OCI-M2 (cell line): Measurements from ENCODE around the gene ZNF674.
"Not testable (repeated sequence)": the region's sequence is repeated elsewhere in the genome, so short reads cannot be mapped to it uniquely, and the experiment has no call there.

Experiments
- DNase-seq: peaks from one replicate; lab custom pipeline; 2025; ENCODE audit not compliant: unreplicated experiment; lab: John Stamatoyannopoulos, UW

Gene ZNF674

DNA sequence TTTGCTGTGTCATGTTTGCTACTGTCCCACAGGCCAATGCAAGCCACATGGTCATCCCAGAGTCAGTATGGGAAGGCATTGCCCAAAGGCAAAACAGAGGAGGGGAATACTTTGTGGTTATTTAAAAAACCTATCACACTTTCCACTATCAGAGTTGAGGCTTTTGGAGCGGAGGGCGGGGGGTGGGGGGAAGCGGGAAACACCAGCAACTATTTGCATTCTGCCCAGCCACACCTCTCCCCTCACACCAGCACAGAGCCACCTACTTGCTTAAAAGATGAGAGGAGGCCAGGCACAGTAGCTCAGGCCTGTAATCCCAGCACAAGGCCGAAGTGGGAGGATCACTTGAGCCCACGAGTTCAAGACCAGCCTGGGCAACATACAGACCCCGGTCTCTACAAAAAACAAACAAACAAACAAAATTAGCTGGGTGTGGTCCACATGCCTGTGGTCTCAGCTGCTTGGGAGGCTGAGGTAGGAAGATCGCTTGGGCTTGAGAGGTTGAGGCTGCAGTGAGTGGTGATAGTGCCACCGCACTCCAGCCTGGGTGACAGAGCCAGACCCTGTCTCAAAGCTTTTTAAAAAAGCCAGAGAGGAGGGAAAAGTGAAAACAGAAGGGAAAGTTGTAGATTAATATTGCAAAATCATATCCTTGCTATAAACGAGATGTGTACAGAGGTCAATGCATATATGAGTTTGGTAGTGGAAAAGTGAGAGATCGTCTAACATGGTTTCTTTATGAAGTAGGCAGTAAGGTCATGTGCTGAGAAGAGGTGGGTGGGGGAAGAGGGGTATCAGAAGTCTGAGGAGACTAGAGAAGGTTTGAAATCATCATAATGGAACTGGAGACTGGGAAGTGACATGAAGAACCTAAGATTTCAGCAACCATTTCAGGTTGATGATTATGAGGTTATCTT, 26.5 kb upstream of the ZNF674 start:
- DNase-seq = no peak

DNA sequence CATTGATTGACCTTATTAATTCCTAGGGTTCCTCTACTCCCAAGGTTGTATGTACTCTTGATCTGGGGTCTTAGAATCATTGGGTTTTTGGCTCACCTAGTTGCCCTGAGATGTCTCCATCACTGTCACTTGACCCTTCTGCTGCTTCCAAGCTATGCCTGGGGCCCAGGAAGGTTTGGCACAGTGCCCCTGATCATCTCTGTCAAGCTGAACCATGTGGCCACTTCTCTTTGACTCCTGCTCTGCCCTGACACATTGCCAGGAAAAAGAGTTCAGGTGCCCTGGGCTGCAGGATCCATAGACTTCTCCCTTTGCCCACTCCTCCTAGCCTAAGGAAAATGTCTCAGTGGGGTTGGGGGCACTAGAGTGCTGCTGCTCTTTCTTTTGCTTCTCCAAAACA, 24.4 kb upstream of the ZNF674 start:
- no peak for DNase-seq

DNA sequence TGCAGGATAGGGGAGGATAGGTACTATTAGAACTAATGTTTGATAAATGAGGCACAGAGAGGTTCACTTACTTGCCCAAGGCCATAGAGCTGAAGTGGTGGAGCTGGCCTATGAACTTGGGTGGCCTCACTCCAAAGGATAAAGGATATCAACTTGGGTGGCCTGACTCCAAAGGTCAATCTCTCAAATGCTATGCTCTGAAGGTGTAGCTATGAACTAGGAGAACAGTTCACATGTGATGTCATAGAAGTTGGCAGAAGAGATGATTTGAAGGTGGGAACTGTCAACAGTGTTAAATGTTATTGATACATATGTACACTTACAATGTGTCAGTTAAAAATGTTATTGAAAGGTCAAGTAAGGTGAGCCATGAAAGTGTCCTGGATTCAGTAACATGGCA, 22.2 kb upstream of the ZNF674 start:
- DNase-seq = no peak

DNA sequence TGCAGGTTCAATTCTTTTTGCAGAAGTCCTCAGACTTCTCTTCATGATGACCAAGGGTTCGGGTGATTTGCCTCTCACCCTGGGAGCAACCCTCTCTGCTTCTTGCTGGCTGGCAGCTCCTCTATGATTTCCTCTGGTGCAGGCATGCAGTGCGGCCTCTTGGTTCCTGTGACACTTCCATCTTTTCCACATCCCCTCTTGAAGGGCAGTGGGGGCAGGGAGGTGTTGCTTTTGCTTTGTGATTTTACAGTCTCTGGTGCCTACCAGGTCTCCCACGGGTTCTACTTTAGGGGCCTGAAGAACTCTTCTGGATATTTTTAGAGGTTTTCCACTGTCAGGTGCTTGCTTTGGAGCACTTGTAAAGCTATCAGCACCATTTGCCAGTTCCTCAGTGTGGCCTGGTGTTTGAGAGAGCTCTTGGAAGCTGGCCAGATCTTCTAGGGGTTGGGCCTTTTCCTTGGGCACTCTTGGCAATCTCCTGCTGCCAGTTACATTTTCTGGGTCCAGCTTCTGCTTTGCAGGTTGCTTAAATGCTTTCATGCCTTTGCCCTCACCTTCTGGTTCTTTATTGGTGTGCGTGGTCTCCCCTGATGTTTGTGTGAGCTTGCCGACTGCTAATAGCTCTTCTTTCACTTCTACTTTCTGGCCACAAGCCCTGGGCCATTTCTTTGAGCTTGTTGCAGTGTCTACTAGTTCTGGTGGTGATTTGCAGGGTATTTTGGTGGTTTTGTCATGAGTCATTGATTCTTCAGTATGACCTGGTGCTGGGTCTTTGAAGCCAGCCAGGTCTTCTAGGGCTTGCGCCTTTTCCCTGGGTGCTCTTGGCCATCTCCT, 16.8 kb upstream of the ZNF674 start:
- no peak for DNase-seq

DNA sequence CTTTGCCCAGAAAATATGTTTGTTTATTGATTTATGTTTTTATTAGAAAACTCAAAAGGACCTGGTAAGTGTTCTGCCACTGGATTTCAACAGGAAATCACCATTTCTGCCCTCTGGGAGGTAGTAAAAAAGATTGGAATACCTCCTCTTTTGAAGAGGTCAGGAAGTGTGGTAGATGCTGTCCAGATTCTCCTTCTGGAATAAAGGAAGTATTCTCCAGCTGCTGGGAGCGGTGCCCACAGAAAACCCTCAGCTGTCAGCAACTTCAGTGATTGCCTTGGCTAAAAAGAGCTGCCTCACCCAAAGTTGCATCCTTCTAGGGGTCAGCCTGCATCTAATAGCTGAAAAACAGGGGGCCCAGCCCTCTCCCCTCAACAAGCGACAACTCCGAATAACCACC, 13.8 kb upstream of the ZNF674 start:
- no peak for DNase-seq

DNA sequence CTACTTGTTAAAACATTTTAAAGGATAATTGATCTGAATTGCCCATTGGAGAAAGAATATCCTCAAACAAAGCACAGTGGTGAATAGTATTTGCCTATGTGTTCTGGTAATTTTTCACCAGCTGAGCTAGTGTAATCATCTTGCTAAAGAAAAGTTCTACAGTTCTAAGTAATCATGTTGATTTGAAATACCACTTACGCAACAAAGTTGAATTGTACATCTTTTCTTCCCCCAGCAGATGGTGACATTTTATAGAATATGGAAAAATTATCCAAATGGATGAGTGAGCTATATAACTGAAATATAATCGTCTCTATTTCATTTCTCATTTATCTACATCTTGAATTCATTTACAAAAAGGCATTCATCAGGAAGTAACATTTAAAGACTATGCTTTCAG, 9.7 kb upstream of the ZNF674 start:
- DNase-seq = no peak

DNA sequence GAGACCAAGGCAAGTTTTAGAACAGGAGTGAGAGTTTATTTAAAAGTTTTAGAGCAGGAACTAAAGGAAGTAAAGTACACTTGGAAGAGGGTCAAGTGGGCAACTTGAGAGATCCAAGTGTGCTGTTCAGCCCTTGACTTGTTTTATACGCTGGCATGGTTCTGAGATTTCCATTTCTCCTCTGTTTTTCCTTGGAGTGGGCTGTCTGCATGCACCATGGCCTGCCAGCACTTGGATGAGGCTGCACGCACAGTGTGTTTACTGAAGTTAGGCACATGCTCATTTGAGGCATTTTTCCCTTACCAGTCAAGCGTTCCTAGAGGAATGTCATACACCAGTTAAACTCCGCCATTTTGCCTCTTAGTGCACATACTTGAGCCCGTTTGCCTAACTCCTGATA, 8.7 kb upstream of the ZNF674 start:
- no peak for DNase-seq

DNA sequence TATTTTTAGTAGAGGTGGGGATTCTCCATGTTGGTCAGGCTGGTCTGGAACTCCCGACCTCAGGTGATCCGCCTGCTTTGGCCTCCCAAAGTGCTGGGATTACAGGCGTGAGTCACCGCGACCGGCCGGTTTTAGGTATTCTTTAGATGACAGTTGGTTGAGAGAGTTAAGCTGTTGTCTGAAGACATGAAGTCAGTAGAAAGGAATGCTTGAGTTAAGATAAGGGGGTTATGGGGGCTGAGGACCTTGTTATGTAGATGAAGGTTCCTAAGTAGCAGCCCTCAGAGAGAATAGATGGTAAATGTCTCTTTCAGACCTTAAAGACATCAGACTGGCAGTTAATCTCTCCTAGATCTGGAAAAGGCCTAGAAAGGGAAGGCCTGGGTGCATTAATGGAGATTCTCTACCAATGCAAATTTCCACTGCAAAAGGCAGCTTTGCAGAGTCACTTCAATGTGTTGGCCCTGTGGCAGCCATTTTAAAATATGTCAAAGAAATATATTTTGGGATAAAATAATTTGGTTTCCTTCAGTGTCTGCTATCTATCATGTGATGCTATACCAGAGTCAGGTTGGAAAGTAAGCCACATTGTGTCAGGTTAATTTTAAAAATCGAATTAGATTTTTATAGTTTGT, 6.4 kb upstream of the ZNF674 start:
- DNase-seq = no peak

DNA sequence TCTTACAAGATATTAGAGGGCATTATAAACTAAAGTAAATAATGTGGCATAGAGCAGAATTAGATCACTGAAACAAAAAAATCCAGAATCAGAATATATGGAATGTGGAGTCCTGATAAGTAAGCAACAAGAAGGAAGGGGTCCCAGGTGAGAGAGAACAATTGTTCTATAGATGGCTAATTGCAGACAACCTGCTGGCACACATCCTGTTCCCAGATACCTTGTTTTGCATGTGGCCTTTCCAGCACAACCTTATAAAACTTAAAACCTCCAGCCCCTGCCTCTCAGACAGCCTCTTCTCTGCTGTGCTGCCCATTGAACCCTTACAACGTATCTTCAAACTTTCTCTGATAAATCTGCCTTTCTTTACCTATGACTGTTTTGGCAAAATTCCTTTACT, 4.7 kb upstream of the ZNF674 start:
- no peak for DNase-seq

DNA sequence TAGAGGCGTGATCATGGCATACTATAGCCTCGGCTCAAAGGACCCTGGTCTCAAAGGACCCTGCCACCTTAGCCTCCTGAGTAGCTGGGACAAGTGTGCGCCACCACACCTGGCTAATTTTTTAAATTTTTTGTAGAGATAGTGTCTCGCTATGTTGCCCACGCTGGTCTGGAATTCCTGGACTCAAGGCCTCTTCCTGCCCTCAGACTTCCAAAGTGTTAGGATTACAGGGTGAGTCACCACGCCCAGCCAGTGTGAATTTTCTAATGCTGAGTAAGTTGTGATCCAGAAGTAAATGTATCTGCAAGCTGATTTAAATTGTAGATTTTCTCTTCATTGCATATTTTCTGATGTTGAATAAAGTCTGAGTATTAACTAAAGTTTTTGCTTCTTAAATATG, 2.6 kb upstream of the ZNF674 start:
- DNase-seq = no peak

DNA sequence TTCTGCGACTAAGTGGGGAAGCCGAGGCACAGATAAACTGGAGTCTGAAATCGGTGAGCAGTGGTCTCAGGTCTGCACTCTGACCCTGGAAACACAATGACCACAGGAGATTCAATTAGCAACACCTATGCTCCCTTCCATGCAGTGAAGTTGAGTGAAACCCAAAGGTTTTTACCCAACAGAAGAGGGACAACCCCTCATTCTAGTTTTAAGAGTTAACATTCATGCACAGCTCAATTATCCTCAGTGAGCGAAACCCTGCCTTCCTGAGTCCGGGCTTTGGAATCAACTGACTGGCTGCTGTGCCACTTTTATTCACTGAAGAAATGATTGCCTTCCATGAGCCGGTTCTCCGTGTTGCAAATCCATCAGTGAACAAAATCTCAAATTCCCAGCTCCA, 694 bp downstream of the ZNF674 start:
- DNase-seq = not testable (repeated sequence)

DNA sequence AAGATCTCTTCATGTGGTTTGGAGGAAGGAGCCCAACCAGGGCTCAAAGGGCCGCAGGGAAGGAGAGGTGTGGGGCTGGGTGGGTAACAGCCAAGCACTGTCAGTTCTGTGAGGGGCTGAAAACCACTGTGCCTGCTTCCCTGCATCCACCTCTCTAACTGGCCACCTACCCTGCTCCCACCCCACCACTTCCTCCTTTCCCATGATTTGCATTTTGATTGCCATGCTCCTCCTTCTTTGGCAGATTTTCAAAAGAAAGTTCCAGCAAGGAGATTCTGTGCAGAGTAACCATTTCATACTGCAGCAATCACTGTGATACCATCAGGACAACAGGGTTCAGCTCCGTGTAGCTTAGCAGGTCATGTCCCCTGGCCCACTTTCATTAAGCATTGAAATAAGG, 1.8 kb downstream of the ZNF674 start:
- no peak for DNase-seq

DNA sequence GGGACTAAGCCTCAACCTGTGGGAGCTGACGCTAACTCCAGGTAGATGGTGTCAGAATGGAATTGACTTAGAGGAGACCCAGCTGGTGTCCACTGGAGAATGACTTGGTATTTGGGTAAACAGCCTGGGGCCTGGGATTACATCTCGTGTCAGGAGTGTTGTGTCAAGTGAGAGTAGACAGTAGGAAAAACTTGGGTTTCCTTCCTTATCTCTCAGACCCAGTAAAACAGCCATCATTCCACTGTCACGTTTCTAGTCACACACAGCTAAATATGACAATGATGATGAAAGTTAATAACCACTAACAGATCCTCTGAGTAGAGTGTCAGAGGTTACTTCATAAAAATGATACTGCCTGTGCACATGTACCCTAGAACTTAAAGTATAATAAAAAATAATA, 13.8 kb downstream of the ZNF674 start:
- DNase-seq = peak; percentile 15

DNA sequence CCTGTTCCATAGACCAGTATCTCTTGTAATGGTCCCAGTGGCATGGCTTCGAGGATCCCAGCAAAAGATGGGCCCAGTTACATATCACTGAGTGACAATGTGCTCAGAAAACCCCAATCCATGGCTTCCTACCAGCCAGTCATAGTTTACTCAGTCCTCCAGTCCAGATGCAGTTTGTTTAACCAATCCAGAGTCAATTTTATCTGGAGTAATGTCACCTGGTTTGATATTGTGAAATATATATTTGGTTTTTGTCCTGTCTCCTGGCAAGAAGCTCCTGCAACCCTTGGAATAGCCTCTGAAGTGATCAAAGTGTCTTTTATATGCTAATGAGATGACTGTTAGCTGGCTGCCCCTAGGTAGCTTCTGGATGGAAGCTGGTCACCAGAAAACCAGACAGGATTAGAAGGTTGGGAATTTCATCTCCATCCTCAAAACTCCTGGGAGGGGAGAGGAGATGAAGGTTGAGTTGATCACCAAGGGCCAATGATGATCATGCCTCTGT, 14.8 kb downstream of the ZNF674 start:
- not testable (repeated sequence) for DNase-seq

DNA sequence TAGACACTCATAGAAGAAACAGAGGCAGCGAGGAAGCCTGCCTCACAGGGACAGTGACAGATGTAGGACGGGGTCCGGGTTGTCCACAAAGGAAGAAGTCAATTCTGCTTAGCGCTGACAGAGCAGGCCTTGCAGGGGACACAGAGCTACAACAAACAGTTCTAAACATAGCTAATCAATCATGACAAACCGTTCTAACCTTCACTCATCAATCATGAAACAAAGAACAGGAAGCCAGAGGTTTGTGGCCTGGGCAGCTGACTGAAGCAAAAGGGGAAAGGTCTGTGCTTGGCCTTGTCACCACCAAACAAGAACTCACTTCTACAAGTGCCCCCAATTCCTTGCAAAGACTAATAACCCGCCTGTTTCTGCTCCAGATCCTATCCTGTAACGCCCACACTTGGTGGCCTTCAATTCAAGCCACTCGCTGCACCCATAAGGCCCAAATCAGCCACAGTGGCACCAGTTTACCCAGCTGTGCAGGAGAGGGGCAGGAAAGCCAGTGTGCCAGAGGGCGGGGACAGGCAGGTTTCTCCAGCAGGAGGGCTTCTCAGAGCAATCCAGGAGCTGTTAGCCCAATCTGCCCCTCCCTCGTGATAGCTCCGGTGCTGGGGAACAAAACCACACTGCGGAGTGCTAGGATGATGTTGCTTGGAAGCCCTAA, 15.3 kb downstream of the ZNF674 start:
- DNase-seq = not testable (repeated sequence)

DNA sequence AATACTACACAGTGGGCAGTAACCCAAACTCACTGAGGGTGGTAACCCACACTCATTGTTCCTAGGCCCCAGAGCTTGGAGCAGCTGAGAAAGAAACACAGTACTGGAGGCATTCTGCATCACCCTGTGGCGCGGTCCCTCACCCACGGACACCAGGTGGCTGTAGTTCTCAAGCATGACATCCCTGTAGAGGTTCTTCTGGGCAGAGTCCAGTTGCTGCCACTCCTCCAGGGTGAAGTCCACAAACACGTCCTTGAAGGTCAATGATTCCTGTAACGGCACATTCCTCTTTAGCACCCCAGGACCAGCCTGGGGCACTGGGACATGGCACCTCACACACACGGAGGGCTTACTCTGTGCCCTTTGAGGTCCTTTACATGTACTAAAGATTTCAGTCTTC, 16.6 kb downstream of the ZNF674 start:
- not testable (repeated sequence) for DNase-seq

DNA sequence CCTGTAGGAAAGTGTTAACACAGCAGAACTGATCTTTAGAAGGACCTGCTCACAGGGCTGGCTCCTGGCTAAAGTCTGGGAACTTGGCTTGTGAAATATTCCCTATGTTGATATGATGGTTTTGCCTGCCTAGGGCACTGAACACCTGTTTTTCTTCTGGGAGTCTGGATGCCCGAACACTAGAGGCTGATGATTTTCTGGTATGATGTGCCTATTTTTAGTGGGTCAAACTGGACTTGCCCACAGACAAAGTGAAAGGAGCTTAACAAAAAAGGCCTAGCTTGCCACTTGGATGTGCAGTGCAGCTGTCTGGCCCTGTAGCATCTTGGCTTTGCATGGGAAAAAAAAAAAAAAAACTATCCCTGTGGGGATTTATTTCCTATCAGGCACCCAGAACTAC, 39.1 kb downstream of the ZNF674 start:
- DNase-seq = no peak

DNA sequence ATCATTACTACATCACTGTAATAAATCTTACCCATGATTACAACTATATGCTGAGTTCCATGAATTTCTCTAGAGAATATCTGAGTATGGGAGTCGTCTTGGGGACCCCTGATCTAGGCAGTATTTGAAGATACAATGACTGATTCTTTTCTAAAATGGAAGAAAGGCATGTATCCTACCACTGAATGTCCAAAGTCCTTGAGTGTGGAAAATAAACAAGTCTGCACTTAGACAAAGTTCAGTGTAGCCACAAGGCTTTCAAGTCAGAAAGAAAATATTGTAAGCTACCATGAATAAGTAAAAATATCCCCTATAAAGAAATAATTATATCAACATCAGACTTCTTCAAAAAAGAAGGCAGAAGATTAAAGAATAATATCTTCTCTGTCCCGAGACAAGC, 42.4 kb downstream of the ZNF674 start:
- no peak for DNase-seq

DNA sequence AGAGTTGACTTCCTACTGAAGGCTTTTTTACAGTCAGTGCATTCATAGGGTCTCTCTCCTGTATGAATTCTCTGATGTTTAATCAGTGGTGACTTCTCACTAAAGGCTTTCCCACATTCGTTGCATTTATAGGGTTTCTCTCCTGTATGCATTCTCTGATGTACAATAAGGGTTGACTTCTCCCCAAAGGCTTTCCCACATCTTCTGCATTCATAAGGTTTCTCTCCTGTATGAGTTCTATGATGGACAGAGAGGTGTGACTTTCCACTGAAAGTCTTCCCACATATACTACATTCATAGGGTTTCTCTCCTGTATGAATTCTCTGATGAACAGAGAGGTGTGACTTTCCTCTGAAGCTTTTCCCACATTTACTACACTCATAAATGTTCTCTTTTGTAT, 45.2 kb downstream of the ZNF674 start:
- DNase-seq = no peak

DNA sequence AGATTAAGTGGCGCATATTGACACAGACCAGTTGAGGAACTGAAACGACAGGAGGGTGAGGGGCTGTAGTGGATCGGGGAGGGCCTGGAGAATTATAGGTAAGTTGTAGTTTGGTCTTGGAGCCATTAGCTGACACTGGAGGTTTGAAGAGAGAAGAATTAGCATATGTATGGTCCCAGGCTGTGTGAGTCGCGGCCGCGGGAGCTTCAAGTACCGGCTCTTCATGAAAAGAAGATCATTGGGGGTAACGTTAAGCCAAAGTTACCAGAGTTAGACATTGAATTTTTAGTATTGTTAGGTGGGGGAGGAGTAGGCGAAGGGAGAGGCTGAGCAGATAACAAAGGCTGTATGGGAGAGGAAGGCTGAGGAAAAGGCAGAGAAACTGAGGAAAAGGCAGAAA, 56.5 kb downstream of the ZNF674 start:
- DNase-seq = no peak

DNA sequence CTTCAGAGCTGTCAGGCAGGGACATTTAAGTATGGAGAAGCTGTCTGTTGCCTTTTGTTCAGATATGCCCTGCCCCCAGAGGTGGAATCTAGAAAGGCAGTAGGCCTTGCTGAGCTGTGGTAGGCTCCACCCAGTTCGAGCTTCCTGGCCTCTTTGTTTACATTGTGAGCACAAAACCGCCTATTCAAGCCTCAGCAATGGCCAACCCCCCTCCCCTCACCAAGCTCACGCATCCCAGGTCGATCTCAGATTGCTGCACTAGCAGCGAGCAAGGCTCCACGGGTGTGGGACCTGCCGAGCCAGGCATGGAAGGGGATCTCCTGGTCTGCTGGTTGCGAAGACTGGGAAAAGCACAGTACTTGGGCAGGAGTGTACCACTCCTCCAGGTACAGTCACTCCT, 59.3 kb downstream of the ZNF674 start:
- no peak for DNase-seq
